MM.1S (cell line): ENCODE measurements around the gene ZNF275.
"Not testable (repeated sequence)": the region's sequence is repeated elsewhere in the genome, so short reads cannot be mapped to it uniquely, and the experiment has no call there.

Source experiments
- DNase-seq: peaks from one replicate; pipeline ENCODE4 v3.0.0-alpha.2; 2015
- H2AFZ ChIP-seq: fragments of 300-600 bp; sonication (generic); 2 replicates; pipeline ENCODE4 v1.6.0; 2016; ENCODE audit warnings: antibody characterized with exemption, low read length
- H3F3A ChIP-seq: fragments of 300-600 bp; sonication (generic); 2 replicates; pipeline ENCODE4 v1.6.1; 2016; ENCODE audit warnings: mild to moderate bottlenecking, antibody characterized with exemption, low read length, moderate library complexity, mixed read lengths; ENCODE audit not compliant: insufficient read depth
- H3K27ac ChIP-seq: fragments of 300-600 bp; sonication (generic); 2 replicates; pipeline ENCODE4 v1.5.1; 2016; ENCODE audit warnings: mild to moderate bottlenecking, low read length
- H3K27me3 ChIP-seq: fragments of 300-600 bp; sonication (generic); replicated peaks from 2 replicates; pipeline ENCODE4 v1.6.0; 2016; ENCODE audit warnings: low read length; ENCODE audit not compliant: insufficient read depth
- H3K36me3 ChIP-seq: fragments of 300-600 bp; sonication (generic); replicated peaks from 2 replicates; pipeline ENCODE4 v1.6.1; 2016; ENCODE audit warnings: mild to moderate bottlenecking, low read length, mixed read lengths; ENCODE audit not compliant: insufficient read depth
- H3K4me1 ChIP-seq: fragments of 300-600 bp; sonication (generic); 2 replicates; pipeline ENCODE4 v1.6.1; 2016; ENCODE audit warnings: low read length, mixed read lengths
- H3K4me2 ChIP-seq: fragments of 300-600 bp; sonication (generic); 2 replicates; pipeline ENCODE4 v1.6.0; 2016; ENCODE audit warnings: low read depth, low read length
- H3K4me3 ChIP-seq: fragments of 300-600 bp; sonication (generic); 2 replicates; pipeline ENCODE4 v1.5.1; 2016; ENCODE audit warnings: low read length, mixed read lengths
- H3K79me2 ChIP-seq: fragments of 300-600 bp; sonication (generic); 2 replicates; pipeline ENCODE4 v1.6.1; 2016; ENCODE audit warnings: mixed run types, low read length, mixed read lengths
- H3K9ac ChIP-seq: fragments of 300-600 bp; sonication (generic); 2 replicates; pipeline ENCODE4 v1.6.1; 2016; ENCODE audit warnings: low read length, mixed read lengths
- H3K9me2 ChIP-seq: fragments of 300-600 bp; sonication (generic); replicated peaks from 2 replicates; pipeline ENCODE4 v1.6.1; 2016; ENCODE audit warnings: mild to moderate bottlenecking, low read length, mixed read lengths; ENCODE audit not compliant: insufficient read depth
- H3K9me3 ChIP-seq: fragments of 300-600 bp; sonication (generic); replicated peaks from 2 replicates; pipeline ENCODE4 v1.6.1; 2016; ENCODE audit warnings: mild to moderate bottlenecking, low read length, mixed read lengths; ENCODE audit not compliant: insufficient read depth
- H4K20me1 ChIP-seq: fragments of 300-600 bp; sonication (generic); 2 replicates; pipeline ENCODE4 v1.6.1; 2016; ENCODE audit warnings: mild to moderate bottlenecking, low read length, moderate library complexity, mixed read lengths; ENCODE audit not compliant: insufficient read depth
- CTCF ChIP-seq: fragments of 300-600 bp; sonication (generic); IDR thresholded peaks from 2 replicates; pipeline ENCODE4 v1.5.1; 2016; ENCODE audit warnings: antibody characterized with exemption, low read length, mixed read lengths
- EZH2 ChIP-seq: fragments of 300-600 bp; sonication (generic); optimal IDR thresholded peaks from 2 replicates; pipeline ENCODE3; 2017; ENCODE audit warnings: low read depth, mild to moderate bottlenecking, antibody characterized with exemption, low read length, mixed read lengths
- EZH2phosphoT487 ChIP-seq: fragments of 300-600 bp; sonication (generic); IDR thresholded peaks from 2 replicates; pipeline ENCODE4 v1.6.1; 2018; ENCODE audit warnings: antibody characterized with exemption, low read length

The ZNF275 gene

GRCh38 chrX:153388722-153389459, 54.9 kb downstream of the ZNF275 start:
- no peak overlapping the region for H3K27ac ChIP-seq
- no peak overlapping the region for H2AFZ ChIP-seq

DNA sequence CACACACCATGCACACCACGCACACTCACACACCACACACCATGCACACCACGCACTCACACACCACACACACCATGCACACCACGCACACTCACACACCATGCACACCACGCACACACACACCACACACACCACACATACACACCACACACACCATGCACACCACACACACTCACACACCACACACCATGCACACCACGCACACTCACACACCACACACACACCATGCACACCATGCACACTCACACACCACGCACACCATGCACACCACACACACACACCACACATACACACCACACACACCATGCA, 55.5 kb downstream of the ZNF275 start:
- DNase-seq, H3K9ac ChIP-seq, H3K4me3 ChIP-seq, H3F3A ChIP-seq, H3K4me2 ChIP-seq, H3K27me3 ChIP-seq, H3K9me2 ChIP-seq, H3K4me1 ChIP-seq, H3K79me2 ChIP-seq, H3K36me3 ChIP-seq, H2AFZ ChIP-seq, H3K9me3 ChIP-seq, H3K27ac ChIP-seq, H4K20me1 ChIP-seq: not testable (repeated sequence)

More at GRCh38 chrX:153388722-153389459, 54.9 kb downstream of the ZNF275 start:
- H3K4me2 ChIP-seq, result no peak overlapping the region
- H3K9ac ChIP-seq, result no peak overlapping the region
- H3K27me3 ChIP-seq, result no peaks in the 10 kb centered on the region
- no peaks in the 10 kb centered on the region for H3K79me2 ChIP-seq
- TF ChIP-seq CTCF (no peak), EZH2phosphoT487 (no peak), EZH2 (no peak)
- H3K36me3 ChIP-seq, result no peaks in the 10 kb centered on the region
- H3K4me3 ChIP-seq, result no peak overlapping the region
- H3K9me2 ChIP-seq, result no peaks in the 10 kb centered on the region
- no peaks in the 10 kb centered on the region for H4K20me1 ChIP-seq
- no peak for DNase-seq
- no peaks in the 10 kb centered on the region for H3K9me3 ChIP-seq
- no peaks in the 10 kb centered on the region for H3F3A ChIP-seq
- H3K4me1 ChIP-seq, result no peaks in the 10 kb centered on the region

GRCh38 chrX:153392642-153393321, 58.8 kb downstream of the ZNF275 start:
- no peaks in the 10 kb centered on the region for H3K79me2 ChIP-seq
- no peaks in the 10 kb centered on the region for H4K20me1 ChIP-seq
- no peak overlapping the region for H3K27ac ChIP-seq
- no peak overlapping the region for H3K4me2 ChIP-seq
- no peak for TF ChIP-seq EZH2
- TF ChIP-seq EZH2phosphoT487, result no peak
- no peak for TF ChIP-seq CTCF
- no peaks in the 10 kb centered on the region for H3K9me2 ChIP-seq
- no peak for DNase-seq
- H3K4me3 ChIP-seq, result no peak overlapping the region
- no peak overlapping the region for H3K9ac ChIP-seq
- no peaks in the 10 kb centered on the region for H3K36me3 ChIP-seq
- H3K9me3 ChIP-seq, result no peaks in the 10 kb centered on the region
- H3K4me1 ChIP-seq, result no peaks in the 10 kb centered on the region
- H3F3A ChIP-seq, result no peaks in the 10 kb centered on the region
- no peaks in the 10 kb centered on the region for H3K27me3 ChIP-seq
- no peak overlapping the region for H2AFZ ChIP-seq

DNA sequence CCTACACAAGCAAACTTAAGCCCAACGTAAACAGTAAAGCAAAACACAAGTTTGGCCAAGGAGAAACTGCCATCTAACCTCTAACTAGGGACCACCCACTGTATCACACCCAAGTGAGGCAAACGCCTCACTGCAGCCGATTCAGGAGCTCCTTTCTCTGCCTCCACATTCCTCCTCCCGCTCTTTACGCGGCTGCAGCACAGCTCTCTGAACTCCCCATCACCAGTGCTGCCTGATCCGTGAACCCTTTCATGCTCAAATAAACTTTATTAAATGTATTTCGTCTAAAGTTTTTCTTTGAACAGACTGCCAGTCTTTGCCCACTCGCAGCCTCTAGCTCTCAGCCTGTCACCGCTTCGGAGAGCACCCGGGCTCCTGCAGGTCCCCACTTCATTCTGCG, 60.7 kb downstream of the ZNF275 start:
- H3K9me3 ChIP-seq, result no peaks in the 10 kb centered on the region
- no peak overlapping the region for H3K4me2 ChIP-seq
- TF ChIP-seq EZH2phosphoT487 (no peak), CTCF (no peak), EZH2 (no peak)

More for the DNA sequence above, 60.7 kb downstream of the ZNF275 start:
- Histone ChIP-seq H3K27ac (no peak overlapping the region), H3K27me3 (no peaks in the 10 kb centered on the region; the same call in 1 of the 2 replicates), H3K36me3 (no peaks in the 10 kb centered on the region), H3K4me3 (no peak overlapping the region), H3F3A (no peaks in the 10 kb centered on the region), H3K9me2 (no peaks in the 10 kb centered on the region), H2AFZ (no peak overlapping the region), H3K4me1 (no peaks in the 10 kb centered on the region; the same call in 1 of the 2 replicates), H3K79me2 (no peaks in the 10 kb centered on the region), H3K9ac (no peak overlapping the region), H4K20me1 (no peaks in the 10 kb centered on the region)
- no peak for DNase-seq
